Liver (tissue), 3 donors: ENCODE measurements around the gene SOX18.

Experiments used
- EGR1 ChIP-seq, 2 donors: IDR thresholded peaks; 2 replicates each; pipeline ENCODE4 v1.6.1; 2016 to 2018; ENCODE audit warnings: antibody characterized with exemption in 2 of 2, low read depth in 2 of 2
- FOXA1 ChIP-seq: IDR thresholded peaks from 2 replicates; pipeline ENCODE4 v1.6.1; 2016; ENCODE audit warnings: antibody characterized with exemption
- GABPA ChIP-seq, 2 donors: IDR thresholded peaks in 1 of 2; conservative IDR thresholded peaks in 1 of 2; 2 replicates each; pipeline ENCODE4 v1.6.1; 2016; ENCODE audit warnings: antibody characterized with exemption in 2 of 2, mild to moderate bottlenecking in 1 of 2, moderate library complexity in 1 of 2
- HNF4G ChIP-seq: IDR thresholded peaks from 2 replicates; pipeline ENCODE4 v1.6.1; 2016; ENCODE audit warnings: antibody characterized with exemption
- JUND ChIP-seq, 2 donors: IDR thresholded peaks; 2 replicates each; pipeline ENCODE4 v1.6.1; 2016; ENCODE audit warnings: antibody characterized with exemption in 2 of 2
- RAD21 ChIP-seq, 2 donors: IDR thresholded peaks; 2 replicates each; pipeline ENCODE4 v1.6.1; 2016; ENCODE audit warnings: antibody characterized with exemption in 2 of 2, mild to moderate bottlenecking in 2 of 2
- SP1 ChIP-seq: IDR thresholded peaks from 2 replicates; pipeline ENCODE4 v1.6.1; 2018; ENCODE audit warnings: antibody characterized with exemption, mild to moderate bottlenecking
- TAF1 ChIP-seq: conservative IDR thresholded peaks from 2 replicates; pipeline ENCODE4 v1.6.1; 2016; ENCODE audit warnings: antibody characterized with exemption, mild to moderate bottlenecking
- TF ChIP-seq, protein P1 (sequence below): fragments of 150-350 bp; IDR thresholded peaks from 2 replicates; pipeline ENCODE4 v1.5.1; 2017; ENCODE audit warnings: improper control_type of control experiment, low read depth, low read length; ENCODE audit not compliant: missing input control
- TF ChIP-seq, protein P2 (sequence below): IDR thresholded peaks from 2 replicates; pipeline ENCODE4 v1.6.1; 2016; ENCODE audit warnings: antibody characterized with exemption, mild to moderate bottlenecking
- TF ChIP-seq, protein P3 (sequence below): IDR thresholded peaks from 2 replicates; pipeline ENCODE4 v1.6.1; 2016; ENCODE audit warnings: antibody characterized with exemption
- donor health status: healthy.
- donor health status: healthy.

DNA sequence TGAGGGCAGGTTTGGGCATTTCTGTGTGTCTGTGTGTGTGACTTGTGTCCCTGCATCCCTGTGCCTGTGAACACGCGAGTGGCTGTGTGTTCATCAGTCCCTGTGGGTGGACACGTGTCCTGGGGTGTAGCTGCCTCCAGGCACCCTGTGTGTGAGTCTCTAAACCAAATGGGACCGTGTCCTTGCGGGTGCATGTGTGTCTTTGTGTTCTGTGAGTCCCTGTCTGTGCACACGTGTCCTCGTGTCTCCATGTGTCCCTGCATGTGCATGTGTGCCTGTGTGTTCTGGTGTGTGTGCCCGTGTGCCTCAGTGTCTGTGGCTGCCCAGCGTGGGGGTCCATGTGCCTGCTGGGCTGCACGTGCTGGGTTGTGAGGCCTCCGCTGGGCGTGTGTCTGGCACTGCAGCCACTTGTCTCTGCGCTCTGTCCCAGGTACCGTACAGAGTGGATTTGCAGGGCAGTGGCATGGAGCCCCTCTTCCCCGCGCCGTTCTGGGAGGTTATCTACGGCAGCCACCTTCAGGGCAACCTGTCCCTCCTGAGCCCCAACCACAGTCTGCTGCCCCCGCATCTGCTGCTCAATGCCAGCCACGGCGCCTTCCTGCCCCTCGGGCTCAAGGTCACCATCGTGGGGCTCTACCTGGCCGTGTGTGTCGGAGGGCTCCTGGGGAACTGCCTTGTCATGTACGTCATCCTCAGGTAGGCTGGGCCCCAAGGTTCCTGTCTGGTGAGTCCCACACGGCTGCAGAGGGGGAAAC, 43.0 kb upstream of the SOX18 start:
- TF ChIP-seq, protein P1, sequence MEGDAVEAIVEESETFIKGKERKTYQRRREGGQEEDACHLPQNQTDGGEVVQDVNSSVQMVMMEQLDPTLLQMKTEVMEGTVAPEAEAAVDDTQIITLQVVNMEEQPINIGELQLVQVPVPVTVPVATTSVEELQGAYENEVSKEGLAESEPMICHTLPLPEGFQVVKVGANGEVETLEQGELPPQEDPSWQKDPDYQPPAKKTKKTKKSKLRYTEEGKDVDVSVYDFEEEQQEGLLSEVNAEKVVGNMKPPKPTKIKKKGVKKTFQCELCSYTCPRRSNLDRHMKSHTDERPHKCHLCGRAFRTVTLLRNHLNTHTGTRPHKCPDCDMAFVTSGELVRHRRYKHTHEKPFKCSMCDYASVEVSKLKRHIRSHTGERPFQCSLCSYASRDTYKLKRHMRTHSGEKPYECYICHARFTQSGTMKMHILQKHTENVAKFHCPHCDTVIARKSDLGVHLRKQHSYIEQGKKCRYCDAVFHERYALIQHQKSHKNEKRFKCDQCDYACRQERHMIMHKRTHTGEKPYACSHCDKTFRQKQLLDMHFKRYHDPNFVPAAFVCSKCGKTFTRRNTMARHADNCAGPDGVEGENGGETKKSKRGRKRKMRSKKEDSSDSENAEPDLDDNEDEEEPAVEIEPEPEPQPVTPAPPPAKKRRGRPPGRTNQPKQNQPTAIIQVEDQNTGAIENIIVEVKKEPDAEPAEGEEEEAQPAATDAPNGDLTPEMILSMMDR, result no peak
- TF ChIP-seq GABPA (IDR thresholded peaks at IDR 0.05 in 1 of 2, conservative IDR thresholded peaks at IDR 0.05 in 1 of 2) (no peak), JUND (IDR thresholded peaks at IDR 0.05) (no peak), HNF4G (no peak), SP1 (no peak), FOXA1 (no peak), EGR1 (IDR thresholded peaks at IDR 0.05; ENCODE audit: low read depth in 2 of 2) (no peak), RAD21 (IDR thresholded peaks at IDR 0.05) (no peak), TAF1 (no peak)
- TF ChIP-seq, protein P2, sequence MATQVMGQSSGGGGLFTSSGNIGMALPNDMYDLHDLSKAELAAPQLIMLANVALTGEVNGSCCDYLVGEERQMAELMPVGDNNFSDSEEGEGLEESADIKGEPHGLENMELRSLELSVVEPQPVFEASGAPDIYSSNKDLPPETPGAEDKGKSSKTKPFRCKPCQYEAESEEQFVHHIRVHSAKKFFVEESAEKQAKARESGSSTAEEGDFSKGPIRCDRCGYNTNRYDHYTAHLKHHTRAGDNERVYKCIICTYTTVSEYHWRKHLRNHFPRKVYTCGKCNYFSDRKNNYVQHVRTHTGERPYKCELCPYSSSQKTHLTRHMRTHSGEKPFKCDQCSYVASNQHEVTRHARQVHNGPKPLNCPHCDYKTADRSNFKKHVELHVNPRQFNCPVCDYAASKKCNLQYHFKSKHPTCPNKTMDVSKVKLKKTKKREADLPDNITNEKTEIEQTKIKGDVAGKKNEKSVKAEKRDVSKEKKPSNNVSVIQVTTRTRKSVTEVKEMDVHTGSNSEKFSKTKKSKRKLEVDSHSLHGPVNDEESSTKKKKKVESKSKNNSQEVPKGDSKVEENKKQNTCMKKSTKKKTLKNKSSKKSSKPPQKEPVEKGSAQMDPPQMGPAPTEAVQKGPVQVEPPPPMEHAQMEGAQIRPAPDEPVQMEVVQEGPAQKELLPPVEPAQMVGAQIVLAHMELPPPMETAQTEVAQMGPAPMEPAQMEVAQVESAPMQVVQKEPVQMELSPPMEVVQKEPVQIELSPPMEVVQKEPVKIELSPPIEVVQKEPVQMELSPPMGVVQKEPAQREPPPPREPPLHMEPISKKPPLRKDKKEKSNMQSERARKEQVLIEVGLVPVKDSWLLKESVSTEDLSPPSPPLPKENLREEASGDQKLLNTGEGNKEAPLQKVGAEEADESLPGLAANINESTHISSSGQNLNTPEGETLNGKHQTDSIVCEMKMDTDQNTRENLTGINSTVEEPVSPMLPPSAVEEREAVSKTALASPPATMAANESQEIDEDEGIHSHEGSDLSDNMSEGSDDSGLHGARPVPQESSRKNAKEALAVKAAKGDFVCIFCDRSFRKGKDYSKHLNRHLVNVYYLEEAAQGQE, result no peak
- TF ChIP-seq, protein P3, sequence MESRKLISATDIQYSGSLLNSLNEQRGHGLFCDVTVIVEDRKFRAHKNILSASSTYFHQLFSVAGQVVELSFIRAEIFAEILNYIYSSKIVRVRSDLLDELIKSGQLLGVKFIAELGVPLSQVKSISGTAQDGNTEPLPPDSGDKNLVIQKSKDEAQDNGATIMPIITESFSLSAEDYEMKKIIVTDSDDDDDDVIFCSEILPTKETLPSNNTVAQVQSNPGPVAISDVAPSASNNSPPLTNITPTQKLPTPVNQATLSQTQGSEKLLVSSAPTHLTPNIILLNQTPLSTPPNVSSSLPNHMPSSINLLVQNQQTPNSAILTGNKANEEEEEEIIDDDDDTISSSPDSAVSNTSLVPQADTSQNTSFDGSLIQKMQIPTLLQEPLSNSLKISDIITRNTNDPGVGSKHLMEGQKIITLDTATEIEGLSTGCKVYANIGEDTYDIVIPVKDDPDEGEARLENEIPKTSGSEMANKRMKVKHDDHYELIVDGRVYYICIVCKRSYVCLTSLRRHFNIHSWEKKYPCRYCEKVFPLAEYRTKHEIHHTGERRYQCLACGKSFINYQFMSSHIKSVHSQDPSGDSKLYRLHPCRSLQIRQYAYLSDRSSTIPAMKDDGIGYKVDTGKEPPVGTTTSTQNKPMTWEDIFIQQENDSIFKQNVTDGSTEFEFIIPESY, result no peak
